Epithelial cell of proximal tubule (primary cell): ENCODE results near the gene SEH1L. TPM values are rescaled to one million over a fixed set of nuclear protein-coding genes. Genes with fewer than 3 reads are reported as not detected.

Source experiments
- DNase-seq: peaks from one replicate; pipeline ENCODE4 v3.0.0-alpha.2; 2011; ENCODE audit warnings: low read depth
- H3K4me3 ChIP-seq: 2 replicates; pipeline ENCODE4 v1.5.1; 2011; ENCODE audit warnings: low read depth, mild to moderate bottlenecking, low read length
- CTCF ChIP-seq: conservative IDR thresholded peaks from 2 replicates; pipeline ENCODE4 v1.5.1; 2012; ENCODE audit warnings: low read depth, mild to moderate bottlenecking, low read length
- total RNA-seq: library from RNA; depleted of rRNA; stranded (reverse); fragments of >200 nt; gene quantifications from 2 replicates; pipeline ENCODE4 v1.2.3, GENCODE V29; 2015

The SEH1L gene
- total RNA-seq, 1 donor from 2014 or later, result 23.1 TPM

DNA sequence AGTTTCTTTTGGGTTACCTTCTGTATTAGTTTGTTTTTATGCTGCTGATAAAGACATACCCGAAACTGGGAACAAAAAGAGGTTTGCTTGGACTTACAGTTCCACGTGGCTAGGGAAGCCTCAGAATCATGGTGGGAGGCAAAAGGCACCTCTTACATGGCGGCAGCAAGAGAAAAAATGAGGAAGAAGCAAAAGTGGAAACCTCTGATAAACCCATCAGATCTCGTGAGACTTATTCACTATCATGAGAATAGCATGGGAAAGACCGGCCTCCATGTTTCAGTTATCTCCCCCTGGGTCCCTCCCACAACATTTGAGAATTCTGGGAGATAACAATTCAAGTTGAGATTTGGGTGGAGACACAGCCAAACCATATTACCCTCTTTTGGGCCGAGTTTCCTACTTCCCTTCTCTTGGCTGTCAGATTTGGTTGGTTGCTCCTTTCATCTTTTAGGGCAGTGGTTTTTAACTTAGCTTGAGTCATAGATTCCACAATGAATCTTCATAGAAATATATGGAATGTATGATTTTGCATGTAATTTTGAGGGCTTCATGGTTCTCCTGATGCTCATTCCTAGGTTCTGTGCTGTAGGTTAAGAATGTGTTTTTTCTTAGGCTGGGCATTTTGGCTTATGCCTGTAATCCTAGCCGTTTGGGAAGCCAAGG, 87.6 kb downstream of the SEH1L start:
- no peak for TF ChIP-seq CTCF
- no peak overlapping the region for H3K4me3 ChIP-seq
- DNase-seq, result no peak

GRCh38 chr18:13036622-13037320, 89.0 kb downstream of the SEH1L start:
- no peak for TF ChIP-seq CTCF
- DNase-seq, result no peak

More at GRCh38 chr18:13036622-13037320, 89.0 kb downstream of the SEH1L start:
- H3K4me3 ChIP-seq, result no peak overlapping the region

Other genes with a start within 250 kb of the SEH1L start
- gene CEP76, start 245.3 kb upstream of the SEH1L start, total RNA-seq, result 9.5 and 21.2 TPM in 2 replicates
- 94.2 and 96.5 TPM in 2 replicates for gene PSMG2, start 245.0 kb upstream of the SEH1L start, total RNA-seq
- gene PTPN2, start 63.8 kb upstream of the SEH1L start, total RNA-seq, result 29.6 and 54.0 TPM in 2 replicates
- 17.4 and 18.3 TPM in 2 replicates for gene CEP192, start 43.4 kb downstream of the SEH1L start, total RNA-seq